ENCODE measurements around the gene ADAMTS6.

ADAMTS6 gene

GRCh38 chr5:65150599-65151304 lies 331.0 kb downstream of the ADAMTS6 start:
- H3K4me3 ChIP-seq (ENCODE audit: low read length), result no peak overlapping the region
- DNase-seq (ENCODE audit: low read depth), result no peak
- TF ChIP-seq CTCF (IDR thresholded peaks at IDR 0.05; ENCODE audit: insufficient read depth, low read depth, low read length, missing control alignments), result no peak

GRCh38 chr5:65149827-65150226 lies 331.9 kb downstream of the ADAMTS6 start:
- DNase-seq (ENCODE audit: low read depth), result no peak
- H3K4me3 ChIP-seq (ENCODE audit: low read length), result no peak overlapping the region
- no peak for TF ChIP-seq CTCF (IDR thresholded peaks at IDR 0.05; ENCODE audit: insufficient read depth, low read depth, low read length, missing control alignments)

GRCh38 chr5:65144136-65144871 lies 337.4 kb downstream of the ADAMTS6 start:
- TF ChIP-seq CTCF (IDR thresholded peaks at IDR 0.05; ENCODE audit: insufficient read depth, low read depth, low read length, missing control alignments), result no peak
- H3K4me3 ChIP-seq (ENCODE audit: low read length), result no peak overlapping the region
- no peak for DNase-seq (ENCODE audit: low read depth)

- H3K4me3 ChIP-seq (ENCODE audit: low read length), result no peak overlapping the region
- peak; percentile 17 for DNase-seq (ENCODE audit: low read depth)
- TF ChIP-seq CTCF (IDR thresholded peaks at IDR 0.05; ENCODE audit: insufficient read depth, low read depth, low read length, missing control alignments), result no peak
Observed at GRCh38 chr5:65142511-65143011, 339.2 kb downstream of the ADAMTS6 start.

- no peak for TF ChIP-seq CTCF (IDR thresholded peaks at IDR 0.05; ENCODE audit: insufficient read depth, low read depth, low read length, missing control alignments)
- no peak for DNase-seq (ENCODE audit: low read depth)
- H3K4me3 ChIP-seq (ENCODE audit: low read length), result no peak overlapping the region
Observed at GRCh38 chr5:65142016-65142415, 339.7 kb downstream of the ADAMTS6 start.

GRCh38 chr5:65141493-65141892 lies 340.2 kb downstream of the ADAMTS6 start:
- no peak for DNase-seq (ENCODE audit: low read depth)
- TF ChIP-seq CTCF (IDR thresholded peaks at IDR 0.05; ENCODE audit: insufficient read depth, low read depth, low read length, missing control alignments), result no peak
- no peak overlapping the region for H3K4me3 ChIP-seq (ENCODE audit: low read length)

Data from epithelial cell of esophagus (primary cell).